ENCODE results near the gene RAB37.

The RAB37 gene

DNA sequence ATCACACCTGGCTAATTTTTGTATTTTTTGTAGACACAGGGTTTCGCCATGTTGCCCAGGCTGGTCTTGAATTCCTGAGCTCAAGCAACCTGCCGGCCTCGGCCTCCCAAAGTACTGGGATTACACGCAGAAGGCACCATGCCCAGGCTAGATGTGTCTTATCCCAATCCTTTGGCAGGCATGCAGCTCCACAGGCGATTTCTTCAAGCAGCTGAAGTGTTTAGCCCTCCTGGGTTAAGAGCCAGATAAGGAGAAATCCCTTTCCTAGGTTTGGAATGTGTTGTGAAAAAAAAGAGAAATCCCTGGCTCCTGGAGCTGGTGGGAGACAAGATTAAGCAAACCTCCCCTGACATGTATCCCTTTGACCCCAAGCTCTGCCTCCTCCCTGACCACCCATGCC is 9.3 kb downstream of the RAB37 start:
- no peak for DNase-seq

DNA sequence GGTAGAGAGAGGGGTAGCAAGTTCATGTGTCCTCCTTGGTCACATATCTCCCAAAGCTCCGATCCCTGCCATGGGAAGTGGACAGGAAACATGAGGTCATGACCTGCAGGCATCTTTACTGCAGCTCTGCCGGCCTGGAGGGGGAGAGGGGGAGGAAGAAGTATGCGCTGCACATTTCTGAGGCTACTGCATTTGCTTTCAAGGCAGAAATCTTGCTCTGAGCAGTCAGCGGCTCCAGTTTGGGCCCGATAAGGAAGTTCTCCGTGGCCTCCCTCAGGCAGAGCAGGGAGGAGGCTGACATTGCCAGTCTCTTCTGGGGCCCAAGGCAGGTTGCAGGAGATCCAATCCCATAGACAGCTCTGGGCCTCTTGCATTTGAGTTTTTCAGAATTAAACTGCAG is 9.9 kb downstream of the RAB37 start:
- DNase-seq = no peak

DNA sequence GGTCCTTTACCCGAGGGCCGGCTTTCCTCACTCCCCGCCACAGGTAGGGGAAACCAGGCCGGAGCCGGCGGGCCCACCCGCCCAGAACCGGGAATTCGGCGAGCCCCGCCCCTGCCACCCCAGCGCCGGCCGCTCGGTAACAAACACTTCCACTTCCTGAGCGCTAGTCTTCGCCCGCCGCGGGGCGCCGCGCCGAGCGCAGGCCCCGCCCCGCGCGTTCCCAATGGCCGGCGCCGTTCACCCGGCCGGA is 11.1 kb downstream of the RAB37 start:
- no peak for DNase-seq

DNA sequence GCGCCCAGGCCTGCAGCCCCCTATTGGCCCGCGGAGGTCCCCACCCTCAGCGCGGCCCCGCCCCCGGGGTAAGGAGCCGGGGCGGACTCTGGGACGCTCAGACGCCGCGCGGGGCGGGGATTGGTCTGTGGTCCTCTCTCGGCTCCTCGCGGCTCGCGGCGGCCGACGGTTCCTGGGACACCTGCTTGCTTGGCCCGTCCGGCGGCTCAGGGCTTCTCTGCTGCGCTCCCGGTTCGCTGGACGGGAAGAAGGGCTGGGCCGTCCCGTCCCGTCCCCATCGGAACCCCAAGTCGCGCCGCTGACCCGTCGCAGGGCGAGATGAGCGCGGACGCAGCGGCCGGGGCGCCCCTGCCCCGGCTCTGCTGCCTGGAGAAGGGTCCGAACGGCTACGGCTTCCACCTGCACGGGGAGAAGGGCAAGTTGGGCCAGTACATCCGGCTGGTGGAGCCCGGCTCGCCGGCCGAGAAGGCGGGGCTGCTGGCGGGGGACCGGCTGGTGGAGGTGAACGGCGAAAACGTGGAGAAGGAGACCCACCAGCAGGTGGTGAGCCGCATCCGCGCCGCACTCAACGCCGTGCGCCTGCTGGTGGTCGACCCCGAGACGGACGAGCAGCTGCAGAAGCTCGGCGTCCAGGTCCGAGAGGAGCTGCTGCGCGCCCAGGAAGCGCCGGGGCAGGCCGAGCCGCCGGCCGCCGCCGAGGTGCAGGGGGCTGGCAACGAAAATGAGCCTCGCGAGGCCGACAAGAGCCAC is 11.6 kb downstream of the RAB37 start, which contains the start of gene NHERF1:
Gene NHERF1 (plus strand): TSS at position 100 of the 750 bp plus-strand sequence. CDS start 219 bp downstream, at position 319.
- peak; percentile 97 for DNase-seq

DNA sequence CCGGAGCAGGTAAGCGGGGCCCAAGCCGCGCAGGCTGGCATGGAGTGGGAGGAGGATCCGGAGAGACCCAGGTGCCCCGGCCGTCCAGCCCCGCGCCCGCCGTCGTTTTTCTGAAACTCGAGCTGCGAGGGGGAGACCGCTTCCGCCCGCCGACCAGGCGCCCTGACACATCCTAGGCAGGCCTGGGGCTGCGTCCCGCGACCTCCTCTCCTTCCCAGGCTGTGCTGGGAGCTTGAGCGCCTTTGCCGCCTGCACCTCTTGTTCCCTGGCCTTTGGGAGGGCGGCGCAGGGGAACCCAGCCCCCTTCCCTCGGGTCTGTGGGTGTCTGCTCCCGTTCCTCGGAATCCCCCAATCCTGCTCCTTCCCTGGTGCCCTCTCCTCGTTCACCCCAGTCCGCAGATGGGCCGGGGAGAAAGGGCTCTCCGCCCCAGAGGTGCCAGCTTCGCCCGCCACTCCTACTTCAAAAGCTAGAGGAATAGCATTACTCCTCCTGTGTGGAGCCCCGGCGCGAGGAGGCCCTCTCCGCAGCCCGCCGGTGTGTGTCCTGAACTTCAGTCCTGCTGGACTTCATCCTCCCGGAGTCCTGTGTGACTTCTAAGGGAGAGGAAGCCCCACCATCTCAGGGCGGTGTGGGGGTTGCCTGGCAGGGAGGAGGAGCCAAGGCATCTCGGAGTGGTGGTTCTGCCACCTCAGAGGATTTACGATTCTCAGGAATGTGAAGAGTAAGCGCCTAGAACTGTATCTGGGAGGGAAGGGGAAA is 12.4 kb downstream of the RAB37 start:
- peak; percentile 43 for DNase-seq

DNA sequence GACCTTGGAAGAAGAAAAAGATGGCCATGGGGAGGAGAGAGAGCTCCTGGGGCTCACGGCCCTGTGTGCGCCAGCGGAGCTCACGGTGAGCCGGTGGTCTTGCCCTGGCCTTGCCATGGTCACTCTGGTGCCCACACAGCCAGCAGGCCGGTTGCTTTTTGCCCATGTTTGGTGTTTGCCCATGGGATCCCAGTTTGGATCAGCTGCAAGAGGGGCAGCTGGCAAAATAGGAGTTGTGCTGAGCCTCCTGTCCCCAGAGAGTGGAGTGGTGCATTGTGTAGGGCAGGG is 12.9 kb downstream of the RAB37 start:
- no peak for DNase-seq

DNA sequence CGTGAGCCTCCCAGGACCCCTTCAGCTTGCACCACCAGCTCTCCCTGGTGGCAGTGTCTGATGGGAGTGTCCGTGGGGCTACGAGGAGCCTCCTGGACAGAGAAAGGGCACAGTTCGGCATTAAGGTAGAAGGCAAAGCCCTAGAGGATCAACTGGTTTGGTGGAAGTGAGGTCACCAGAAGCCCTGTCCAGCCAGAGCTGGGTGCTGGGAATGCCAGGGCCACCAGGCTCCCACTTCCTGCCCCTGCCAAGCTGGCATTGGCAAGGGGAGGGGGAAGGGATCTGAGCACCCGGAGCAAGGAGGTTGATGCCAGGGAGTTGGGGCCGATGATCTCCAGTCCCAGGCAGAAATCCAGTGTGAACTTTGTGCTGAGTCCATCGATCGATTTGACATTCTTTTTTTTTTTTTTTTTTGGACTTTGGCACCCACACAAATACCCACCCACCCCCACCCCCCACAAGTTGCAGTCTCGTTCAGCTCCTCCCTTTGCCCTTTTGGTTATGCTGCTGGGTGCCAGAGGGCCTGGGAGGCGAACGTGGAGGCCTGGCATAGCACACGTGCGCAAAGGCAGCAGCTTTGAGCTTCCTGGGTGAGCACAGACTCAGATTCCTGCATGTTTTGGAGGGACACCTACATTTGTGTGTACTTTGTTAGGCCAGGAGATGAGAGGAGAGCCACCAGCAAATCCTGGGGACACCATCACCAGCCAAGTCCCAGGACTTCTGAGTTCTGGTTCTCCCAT is 13.4 kb downstream of the RAB37 start:
- DNase-seq = no peak

DNA sequence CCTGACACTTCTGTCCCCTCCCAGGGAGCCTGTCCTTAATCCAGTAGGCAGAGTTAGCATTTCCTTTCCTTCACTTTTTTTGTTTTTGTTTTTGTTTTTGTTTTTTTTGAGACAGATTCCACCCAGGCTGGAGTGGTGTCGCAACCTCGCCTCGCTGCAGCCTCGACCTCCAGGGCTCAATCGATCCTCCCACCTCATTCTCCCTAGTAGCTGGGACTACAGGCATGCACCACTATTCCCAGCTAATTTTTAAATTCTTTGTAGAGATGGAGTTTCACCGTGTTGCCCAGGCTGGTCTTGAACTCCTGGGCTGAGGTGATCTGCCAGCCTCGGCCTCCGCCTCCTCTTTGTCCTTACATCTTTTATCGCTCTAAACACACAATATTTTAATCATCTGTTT is 15.4 kb downstream of the RAB37 start:
- DNase-seq = no peak

DNA sequence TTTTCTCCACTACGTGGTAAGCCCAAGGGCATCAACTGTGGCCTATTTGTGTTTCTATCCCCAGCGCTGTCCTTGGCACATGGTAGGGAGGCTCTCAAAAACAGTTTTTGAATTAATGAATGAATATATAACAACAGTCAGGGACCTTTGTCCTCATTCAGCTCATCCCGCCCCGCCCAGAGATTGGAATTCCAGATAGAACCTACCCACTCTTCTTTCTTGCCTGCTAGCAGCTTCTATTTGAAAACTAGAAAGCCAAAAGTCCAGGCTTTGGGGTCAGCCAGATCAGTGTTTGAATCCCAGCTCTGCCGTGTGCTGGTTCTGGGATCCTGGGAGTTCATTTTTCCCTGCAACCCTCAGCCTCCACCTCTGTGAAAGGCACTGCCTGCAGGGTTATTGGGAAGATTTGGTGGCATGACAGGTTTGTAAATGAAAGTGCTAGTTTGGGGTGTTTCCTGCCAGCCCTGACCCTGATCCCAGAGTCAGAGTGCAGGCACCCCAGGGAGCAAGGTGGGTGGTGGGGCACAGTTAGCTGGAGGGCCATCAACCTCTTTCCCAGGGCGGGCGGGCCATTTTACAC is 15.9 kb downstream of the RAB37 start:
- no peak for DNase-seq

DNA sequence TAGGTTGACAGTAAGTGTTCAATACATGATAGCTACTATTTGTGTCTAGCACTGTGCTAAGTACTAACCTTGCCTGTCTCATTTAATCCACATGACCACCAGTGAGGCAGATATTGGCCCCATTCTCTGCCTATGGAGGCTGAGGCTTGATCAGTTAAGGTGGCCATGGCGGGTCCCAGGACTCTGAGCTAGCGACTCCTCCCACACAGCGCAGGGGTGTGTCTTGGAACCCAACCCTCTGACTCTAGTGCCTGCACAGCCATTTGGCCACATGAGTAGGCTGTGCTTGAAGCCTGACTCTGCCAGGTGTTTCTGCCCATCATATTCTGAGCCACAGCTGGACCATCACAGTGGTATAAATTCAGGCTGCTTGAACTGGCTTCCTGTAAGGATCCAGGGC is 17.8 kb downstream of the RAB37 start:
- DNase-seq = no peak

DNA sequence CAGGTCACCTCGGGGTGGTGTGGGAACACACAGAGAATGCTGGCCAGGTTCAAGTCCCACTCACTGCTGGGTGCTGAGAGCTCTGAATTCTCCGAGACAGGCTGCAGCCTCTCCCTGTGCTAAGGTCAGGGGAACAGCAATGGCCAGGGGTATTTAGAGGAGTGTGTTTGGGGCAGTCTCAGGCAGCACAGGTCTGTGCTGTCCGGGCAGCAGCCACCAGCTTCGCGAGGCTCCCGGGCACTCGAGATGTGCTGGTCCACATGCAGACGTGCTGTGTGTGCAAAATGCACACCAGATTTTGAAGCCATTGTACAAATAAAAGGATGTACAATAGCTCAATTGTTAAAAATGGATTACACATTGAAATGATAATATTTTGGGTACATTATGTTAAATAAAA is 18.5 kb downstream of the RAB37 start:
- DNase-seq = no peak

DNA sequence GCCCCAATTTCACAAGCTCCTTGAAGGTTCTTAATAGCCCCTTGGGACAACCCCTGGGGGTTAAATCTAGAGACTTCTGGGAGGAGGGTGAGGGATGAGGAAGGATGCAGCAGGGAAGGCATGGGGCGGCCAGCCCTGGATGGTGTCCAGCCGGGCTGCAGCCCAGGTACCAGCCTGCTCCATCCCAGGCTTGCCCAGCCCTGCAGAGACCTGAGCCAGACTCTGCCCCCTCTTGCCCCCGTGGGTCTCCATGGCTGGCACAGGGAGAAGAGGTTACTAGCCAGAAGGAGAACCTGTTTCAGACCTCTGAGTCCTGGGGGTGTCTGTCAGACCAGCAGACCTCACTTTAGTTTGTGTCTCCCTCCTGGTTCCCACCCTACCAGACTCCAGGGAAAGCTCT is 19.8 kb downstream of the RAB37 start:
- no peak for DNase-seq

DNA sequence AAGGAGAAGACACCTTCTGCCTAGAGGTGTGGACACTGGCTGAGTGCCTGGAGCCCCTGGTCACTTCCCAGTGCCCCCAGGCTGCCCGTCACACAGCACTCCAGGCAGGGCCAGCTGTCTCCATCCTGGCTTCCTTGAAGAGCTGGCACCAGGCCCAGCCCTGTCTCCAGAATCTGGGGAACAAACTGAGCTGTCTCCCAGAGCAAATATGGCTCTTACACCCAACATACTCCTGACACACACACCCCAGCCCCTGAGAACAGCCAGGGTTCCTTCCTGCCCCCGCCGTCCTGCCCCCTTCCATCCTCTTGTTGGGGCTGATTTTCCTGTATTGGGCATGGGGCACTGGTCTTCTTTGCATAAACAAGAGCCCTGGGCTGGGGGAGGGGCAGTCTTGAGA is 20.4 kb downstream of the RAB37 start:
- no peak for DNase-seq

DNA sequence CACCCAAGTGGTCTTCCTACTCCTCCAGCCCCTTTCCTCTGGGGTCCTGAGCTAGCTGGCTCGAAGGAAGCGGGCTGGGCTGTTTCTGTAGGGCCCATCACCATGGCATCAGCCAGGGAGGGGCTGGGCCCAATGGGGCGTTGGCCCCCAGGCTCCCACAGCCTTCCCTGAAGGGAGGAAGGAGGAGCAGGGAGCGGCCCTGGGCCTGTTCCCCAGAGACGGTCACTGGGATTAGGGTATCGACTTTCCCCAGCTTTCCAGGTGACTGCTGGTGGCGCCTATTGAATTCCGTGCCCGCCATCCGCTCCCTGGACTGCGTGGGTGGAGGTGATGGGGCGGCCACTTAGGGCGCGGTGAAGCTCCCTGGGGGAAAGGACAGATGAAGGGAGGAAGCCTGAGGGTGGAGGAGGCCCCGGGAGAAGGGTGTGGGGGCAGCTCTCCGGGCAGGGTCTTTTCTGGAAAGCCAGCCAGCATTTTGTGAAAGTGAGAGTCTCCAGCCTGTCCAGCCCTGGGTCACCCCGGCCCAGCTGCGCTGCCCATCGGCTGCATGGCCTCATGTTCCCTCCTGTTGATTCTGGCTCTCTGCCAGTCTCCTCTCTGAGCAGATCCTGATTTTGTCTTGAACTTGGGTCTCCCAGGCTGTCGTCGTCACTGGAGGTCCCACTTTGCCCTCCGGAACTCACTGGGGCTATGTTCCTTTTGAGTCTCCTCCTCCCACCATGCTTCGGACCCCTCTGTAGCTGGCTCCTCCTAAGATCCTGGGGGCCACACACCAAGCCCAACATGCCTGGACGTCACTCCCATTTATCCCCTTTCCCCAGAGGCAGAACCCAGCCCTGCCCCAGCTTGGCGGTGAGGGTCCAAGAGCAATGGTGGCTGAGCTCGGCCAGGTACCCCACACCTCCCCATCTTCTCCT is 21.1 kb downstream of the RAB37 start:
- peak; percentile 49 for DNase-seq

DNA sequence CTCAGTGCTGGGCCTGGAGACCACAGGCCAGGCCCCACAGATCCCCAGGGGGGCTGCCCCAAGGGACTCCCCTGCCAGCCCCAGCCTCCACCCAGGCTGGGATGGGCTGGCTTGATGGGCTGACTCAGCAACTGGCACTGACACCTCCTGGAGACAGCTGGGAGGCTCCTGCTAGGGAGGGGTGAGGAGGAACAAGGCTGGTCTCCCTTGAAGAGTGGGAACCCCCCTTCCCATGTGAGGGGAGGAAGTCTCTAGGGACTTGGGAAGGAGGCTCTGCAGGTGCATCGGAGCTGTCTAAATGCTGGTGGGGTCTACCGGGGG is 21.8 kb downstream of the RAB37 start:
- DNase-seq = peak; percentile 47

DNA sequence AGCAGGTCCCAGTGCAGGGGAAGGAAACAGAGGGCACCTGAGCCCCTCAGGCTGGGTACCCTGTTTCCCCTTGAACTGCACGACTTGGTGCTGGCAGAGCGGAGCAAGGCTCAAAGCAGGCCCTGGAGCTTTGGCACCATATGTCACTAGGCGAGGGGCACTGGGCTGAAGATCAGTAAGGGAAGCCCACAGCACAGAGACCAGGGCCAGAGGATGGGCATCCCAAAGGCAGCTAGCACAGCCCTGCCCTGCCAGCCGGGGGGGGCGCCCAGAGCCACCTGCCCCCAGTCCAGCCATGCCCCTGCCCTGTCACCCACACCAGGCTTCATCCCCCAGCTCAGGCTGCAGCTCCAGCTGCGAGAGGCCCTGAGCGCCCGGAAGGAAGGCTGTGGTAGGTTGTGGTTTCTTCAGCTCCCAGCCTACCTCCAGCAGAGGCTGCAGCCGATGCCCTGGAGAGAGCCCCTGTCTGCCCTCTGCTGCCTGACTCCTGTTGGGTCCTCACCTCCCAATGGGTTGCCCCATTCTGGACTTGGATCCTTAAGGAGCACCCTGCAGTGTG is 22.3 kb downstream of the RAB37 start:
- DNase-seq = peak; percentile 44

DNA sequence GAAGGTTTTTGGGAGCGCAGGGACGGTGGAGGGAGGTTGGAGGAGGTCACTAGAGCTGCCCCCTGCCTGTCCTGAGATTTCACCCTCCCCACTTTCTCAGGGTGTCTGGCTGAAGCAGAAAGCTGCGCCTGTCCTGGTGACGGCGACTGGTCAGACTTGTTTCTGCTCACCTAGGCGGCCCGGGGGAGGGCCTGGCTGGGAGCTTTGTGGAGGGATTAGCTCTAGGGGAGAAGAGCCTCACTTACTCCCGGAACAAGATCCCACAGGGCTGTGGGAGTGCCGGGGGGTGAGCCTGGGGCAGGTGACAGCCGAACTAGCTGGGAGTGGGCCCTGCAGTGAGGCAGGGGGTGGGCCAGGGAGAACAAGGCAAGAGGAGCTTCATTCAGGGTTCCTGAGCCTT is 22.9 kb downstream of the RAB37 start:
- peak; percentile 84 for DNase-seq

DNA sequence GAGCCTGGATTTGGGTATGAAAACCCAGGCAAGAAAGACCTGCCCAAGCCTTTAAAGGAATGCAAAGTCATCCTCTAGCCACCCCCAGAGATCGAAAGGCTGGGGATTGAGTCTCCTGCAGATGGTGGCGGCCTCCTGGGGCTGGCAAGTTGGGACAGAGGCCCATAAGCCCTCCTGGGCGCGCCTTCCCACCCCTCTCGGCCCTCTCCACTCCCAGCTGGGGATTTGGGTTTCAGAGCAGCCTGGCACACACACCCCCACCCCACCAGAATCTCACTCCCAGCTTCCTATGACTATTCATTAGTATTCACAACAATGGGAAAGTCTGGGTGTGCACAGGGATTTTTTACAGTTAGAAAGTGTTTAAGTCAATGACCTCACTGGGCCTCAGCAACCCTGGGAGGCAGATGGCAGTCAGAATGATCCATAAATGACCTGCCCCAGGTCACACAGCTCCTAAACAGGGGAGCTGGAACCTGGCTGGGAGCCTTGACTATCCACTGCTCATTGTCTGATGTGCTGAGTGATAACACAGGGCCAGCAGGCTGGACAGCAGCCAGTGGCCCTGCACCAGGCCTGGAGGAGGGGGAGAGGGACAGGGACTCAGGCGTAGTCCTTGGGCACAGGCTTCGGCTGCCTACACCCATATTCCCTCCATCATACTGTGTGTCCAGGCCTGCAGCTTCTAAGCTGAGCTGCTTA is 23.5 kb downstream of the RAB37 start:
- peak; percentile 77 for DNase-seq

DNA sequence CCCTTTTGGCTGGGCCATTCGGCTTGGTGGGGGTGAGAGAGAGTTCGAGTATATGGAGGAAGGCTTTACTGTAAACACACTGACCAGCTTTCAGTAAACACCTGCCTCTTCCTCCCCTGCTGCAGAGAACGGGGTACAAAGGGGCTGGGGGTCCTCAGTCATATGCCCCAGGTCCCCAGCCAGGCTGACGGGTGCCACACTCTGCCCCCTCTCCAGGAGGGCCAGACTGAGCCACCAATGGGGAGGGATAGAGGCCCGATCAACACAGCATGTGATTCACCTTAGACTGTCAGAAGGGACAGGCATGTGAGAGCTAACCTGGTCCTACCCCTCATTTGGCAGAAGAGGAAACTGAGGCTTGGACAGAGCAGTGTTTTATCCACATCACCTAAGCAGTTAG is 24.4 kb downstream of the RAB37 start:
- DNase-seq = no peak

DNA sequence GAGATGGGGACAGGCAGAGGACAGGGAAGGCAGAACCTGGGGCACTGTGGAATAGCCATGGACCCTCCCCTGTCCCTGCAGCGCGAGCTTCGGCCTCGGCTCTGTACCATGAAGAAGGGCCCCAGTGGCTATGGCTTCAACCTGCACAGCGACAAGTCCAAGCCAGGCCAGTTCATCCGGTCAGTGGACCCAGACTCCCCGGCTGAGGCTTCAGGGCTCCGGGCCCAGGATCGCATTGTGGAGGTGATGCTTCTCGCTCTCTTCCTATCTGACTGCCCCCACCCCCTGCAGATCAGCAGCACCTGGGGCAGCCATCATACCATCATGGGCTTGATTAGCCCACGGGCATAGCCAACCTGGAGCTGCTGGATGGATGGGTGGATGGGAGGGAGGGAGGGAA is 24.9 kb downstream of the RAB37 start:
- DNase-seq = no peak

DNA sequence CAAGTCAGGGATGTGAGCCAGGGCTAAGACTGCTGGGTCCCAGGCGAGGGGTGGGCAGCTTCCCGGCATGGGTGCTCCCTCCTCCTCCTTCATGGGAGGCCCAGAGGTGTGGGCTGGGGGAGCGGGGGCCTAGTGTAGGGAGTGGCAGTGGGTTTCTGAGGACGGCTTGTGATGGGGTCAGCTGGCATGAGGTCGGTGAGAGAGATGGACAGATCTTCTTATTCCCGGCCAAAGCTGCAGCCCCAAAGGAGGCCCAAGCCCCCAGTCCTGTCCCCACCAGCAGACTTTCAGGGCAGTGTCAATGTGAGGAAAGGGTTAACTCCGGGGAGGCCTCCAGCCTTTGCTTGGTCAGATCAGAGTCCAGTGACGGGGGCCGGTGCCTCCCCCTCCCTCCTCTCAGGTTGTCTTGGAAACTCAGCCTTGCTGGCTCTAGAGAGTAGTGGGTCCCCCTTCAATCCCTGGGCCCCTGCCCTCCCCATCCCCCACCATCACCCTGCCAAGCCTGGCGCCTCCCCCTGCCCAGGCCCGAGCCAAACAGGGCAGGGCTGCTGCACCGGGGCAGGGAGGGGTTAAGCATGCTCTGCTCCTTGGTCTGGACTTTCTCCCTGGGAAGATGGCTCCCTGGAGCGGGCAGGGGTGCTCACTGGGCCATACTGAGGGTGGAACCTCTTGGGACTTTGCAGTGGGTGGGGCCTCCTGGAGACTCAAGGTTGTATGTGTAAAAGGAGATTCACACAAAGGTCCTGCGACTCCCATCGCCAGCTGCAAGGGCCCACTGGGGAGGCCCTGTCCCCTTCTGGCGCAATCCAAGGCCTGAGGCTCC is 26.7 kb downstream of the RAB37 start:
- DNase-seq = no peak

Measured in NCI-H82 (cell line).